Bronchial epithelial cell (primary cell): ENCODE measurements around the gene GPR176. TPM values are rescaled to one million over a fixed set of nuclear protein-coding genes. Genes with fewer than 3 reads are reported as not detected.
A peak's percentile ranks its signal among the peaks of the same experiment; 100 is the strongest.

ENCODE experiments used
- DNase-seq: peaks from one replicate; pipeline ENCODE4 v3.0.0-alpha.2; 2010; ENCODE audit warnings: low read depth
- FAIRE-seq: peaks from 2 replicates; lab custom pipeline; 2011; peaks lifted over from hg19 to GRCh38; lab: Jason Lieb, UNC
- H3K27me3 ChIP-seq: 2 replicates; pipeline ENCODE4 v1.5.1; 2011; ENCODE audit warnings: low read length; ENCODE audit not compliant: control insufficient read depth, insufficient read depth
- H3K36me3 ChIP-seq: 2 replicates; pipeline ENCODE4 v1.5.1; 2011; ENCODE audit warnings: low read length; ENCODE audit not compliant: control insufficient read depth, insufficient read depth
- H3K4me3 ChIP-seq: 2 replicates; pipeline ENCODE4 v1.5.1; 2011; ENCODE audit warnings: mild to moderate bottlenecking, low read depth, low read length, control low read depth
- total RNA-seq: library from RNA; depleted of rRNA; stranded (reverse); fragments of >200 nt; gene quantifications from 2 replicates; pipeline ENCODE4 v1.2.1, GENCODE V29; 2014
- TF ChIP-seq, protein P1 (sequence below): IDR thresholded peaks from 2 replicates; pipeline ENCODE4 v1.5.1; 2011; ENCODE audit warnings: mild to moderate bottlenecking, moderate library complexity, low read length, control low read depth, inconsistent platforms; ENCODE audit not compliant: insufficient read depth, severe bottlenecking

Gene GPR176
- total RNA-seq, 1 donor from 2014 or later: 3.4 TPM

DNA sequence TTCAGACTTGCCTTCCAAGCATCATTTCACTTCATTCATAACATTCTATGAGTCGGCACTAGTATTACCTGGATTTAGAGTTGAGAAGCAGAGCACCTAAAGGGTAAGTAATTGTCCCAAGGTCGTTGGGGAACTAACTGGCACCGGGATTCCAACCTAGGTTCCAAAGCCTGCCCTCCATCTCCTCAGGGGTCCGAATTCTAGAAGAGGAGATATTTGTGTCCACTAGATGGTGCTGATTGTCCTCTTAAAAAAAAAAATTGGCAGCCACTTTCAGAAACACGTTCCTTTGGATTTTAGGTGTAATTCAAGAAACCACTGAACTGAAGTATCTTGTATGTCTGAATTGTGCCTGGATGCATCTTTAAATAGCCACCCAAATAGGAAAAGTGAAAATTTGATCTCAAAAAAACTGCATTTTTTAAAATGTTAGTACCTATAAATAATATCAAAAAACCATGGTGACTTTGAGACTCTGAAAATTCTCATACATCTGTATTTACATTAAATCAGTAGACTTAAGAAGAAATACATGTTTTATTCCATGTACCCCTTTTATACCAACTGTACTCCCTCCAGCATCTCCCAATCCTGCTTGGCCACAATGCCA lies 133.5 kb downstream of the GPR176 start:
- no peak for FAIRE-seq
- peak; percentile 58 for DNase-seq
- Histone ChIP-seq H3K36me3 (no peaks in the 10 kb centered on the region), H3K27me3 (no peaks in the 10 kb centered on the region), H3K4me3 (no peak overlapping the region)
- TF ChIP-seq, protein P1, sequence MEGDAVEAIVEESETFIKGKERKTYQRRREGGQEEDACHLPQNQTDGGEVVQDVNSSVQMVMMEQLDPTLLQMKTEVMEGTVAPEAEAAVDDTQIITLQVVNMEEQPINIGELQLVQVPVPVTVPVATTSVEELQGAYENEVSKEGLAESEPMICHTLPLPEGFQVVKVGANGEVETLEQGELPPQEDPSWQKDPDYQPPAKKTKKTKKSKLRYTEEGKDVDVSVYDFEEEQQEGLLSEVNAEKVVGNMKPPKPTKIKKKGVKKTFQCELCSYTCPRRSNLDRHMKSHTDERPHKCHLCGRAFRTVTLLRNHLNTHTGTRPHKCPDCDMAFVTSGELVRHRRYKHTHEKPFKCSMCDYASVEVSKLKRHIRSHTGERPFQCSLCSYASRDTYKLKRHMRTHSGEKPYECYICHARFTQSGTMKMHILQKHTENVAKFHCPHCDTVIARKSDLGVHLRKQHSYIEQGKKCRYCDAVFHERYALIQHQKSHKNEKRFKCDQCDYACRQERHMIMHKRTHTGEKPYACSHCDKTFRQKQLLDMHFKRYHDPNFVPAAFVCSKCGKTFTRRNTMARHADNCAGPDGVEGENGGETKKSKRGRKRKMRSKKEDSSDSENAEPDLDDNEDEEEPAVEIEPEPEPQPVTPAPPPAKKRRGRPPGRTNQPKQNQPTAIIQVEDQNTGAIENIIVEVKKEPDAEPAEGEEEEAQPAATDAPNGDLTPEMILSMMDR: peak; percentile 54

DNA sequence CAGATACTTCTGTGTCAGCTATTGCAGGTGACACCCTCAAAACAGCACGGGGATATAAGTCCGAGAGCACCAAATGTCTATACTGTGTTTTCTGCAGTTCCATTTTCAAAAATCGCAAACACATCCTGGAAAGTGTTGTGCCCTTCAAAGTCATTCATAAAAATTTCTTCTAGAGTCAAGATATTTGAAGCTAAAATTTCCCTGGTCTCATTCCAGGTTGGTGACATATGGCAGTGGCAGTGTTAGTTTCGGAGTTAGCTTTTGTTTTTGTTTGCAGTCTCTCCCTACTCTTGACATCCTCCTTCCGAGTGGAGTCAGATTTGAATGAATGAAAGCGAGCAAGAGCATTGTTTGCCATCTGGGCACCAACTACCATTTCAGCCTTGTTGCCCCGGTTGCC lies 134.2 kb downstream of the GPR176 start:
- Histone ChIP-seq H3K27me3 (no peaks in the 10 kb centered on the region), H3K36me3 (no peaks in the 10 kb centered on the region), H3K4me3 (no peak overlapping the region)
- no peak for DNase-seq
- no peak for FAIRE-seq
- TF ChIP-seq, protein P1: no peak

DNA sequence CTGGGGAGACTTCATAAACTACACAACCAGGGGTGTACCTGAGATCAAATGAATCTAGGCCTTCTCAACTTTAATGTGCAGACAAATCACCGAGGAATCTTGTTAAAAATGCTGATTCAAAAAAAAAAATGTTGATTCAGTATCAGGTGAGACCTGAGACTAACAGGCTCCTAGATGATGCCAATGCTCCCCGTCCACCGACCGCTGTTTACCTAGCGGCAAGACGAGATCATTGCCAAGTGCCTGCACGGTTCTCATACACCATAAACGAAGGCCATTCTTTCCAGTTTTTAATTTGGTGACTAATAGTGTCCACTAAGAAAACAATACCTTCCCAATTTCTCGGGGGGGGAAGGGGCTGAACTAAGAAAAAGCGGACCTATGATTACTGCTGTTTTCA lies 134.9 kb downstream of the GPR176 start:
- Histone ChIP-seq H3K4me3 (no peak overlapping the region), H3K27me3 (no peaks in the 10 kb centered on the region), H3K36me3 (no peaks in the 10 kb centered on the region)
- TF ChIP-seq, protein P1: no peak
- DNase-seq: peak; percentile 55
- FAIRE-seq: no peak

DNA sequence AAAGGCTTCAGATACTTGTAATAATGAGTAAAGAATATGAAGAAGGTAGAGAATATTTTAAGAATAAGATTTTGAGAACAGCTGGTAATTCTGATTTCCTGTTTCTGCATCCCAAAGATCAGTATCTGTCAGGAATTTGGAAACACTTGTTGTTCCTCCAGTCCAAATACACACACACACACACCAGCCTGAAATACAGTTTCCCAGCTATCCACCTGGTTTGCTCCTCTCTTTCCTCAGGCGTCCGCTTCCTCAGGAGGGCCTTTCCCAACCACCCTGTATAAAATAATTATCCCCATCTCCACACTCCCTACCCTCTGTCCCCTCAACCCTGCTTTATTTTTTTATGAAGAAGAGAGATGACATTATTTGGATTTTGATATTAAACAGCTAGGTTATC lies 135.4 kb downstream of the GPR176 start:
- TF ChIP-seq, protein P1: no peak
- no peak for FAIRE-seq

DNA sequence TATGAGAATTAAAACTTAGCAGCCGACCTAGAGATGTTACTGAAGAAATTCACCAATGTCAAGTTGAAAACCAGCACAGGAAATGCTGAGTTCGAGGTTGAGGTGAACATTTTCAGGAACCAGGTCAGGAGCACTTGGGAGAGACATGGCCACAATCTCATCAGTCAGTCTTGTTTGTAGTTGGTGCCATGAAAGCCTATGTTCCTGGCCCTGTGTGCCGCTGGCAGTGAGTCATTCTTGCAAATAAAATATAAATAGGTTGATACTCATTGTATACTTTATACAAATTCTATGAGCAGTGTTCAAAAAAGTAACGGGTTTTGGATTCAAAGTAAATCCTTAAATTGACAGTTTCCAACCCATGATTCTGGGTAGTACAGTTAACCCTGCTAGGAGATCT lies 135.9 kb downstream of the GPR176 start:
- Histone ChIP-seq H3K36me3 (no peaks in the 10 kb centered on the region), H3K4me3 (no peak overlapping the region), H3K27me3 (no peaks in the 10 kb centered on the region)
- DNase-seq (peak; percentile 50), FAIRE-seq (no peak)
- TF ChIP-seq, protein P1: no peak

More for the DNA sequence above, 135.4 kb downstream of the GPR176 start:
- no peak for DNase-seq
- H3K36me3 ChIP-seq: no peaks in the 10 kb centered on the region
- H3K4me3 ChIP-seq: no peak overlapping the region
- no peaks in the 10 kb centered on the region for H3K27me3 ChIP-seq
